KOPT-K1 (cell line): ENCODE data around the gene SIAH1.
"Not testable (repeated sequence)": the region's sequence is repeated elsewhere in the genome, so short reads cannot be mapped to it uniquely, and the experiment has no call there.

Experiments
- H3K27ac ChIP-seq: fragments of 200-600 bp; sonication (generic); 2 replicates; pipeline ENCODE4 v1.5.1; 2016; ENCODE audit warnings: antibody characterized with exemption, mild to moderate bottlenecking, low read depth, low read length; ENCODE audit not compliant: poor library complexity, severe bottlenecking
- H3K36me3 ChIP-seq: fragments of 200-600 bp; sonication (generic); 2 replicates; pipeline ENCODE4 v1.5.1; 2017; ENCODE audit warnings: antibody characterized with exemption, mild to moderate bottlenecking, low read length, moderate library complexity; ENCODE audit not compliant: insufficient read depth
- H3K9me3 ChIP-seq: fragments of 200-600 bp; sonication (generic); 2 replicates; pipeline ENCODE4 v1.5.1; 2017; ENCODE audit warnings: antibody characterized with exemption, low read length, mild to moderate bottlenecking; ENCODE audit not compliant: insufficient read depth, poor library complexity, severe bottlenecking

Gene SIAH1

DNA sequence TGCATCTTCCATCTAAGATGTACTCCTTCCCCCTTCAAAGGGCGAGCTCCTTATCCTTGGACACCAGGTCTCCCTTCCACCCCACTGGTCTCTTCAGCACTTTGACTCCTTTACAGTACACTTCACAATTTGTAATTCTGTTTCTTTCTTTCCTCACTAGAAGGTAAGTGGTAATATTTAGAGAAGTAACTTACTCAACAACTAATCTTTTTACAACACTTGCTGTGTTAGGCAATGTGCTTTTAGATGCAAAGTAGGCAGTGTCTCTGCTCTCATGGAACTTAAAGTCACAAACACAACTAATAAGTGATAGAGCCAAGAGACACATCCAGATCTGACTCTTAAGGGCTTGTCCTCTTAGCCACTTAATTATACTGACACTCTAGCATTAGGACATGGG lies 6.4 kb downstream of the SIAH1 start:
- Histone ChIP-seq H3K36me3 (no peaks in the 10 kb centered on the region), H3K27ac (no peak overlapping the region), H3K9me3 (no peaks in the 10 kb centered on the region)

DNA sequence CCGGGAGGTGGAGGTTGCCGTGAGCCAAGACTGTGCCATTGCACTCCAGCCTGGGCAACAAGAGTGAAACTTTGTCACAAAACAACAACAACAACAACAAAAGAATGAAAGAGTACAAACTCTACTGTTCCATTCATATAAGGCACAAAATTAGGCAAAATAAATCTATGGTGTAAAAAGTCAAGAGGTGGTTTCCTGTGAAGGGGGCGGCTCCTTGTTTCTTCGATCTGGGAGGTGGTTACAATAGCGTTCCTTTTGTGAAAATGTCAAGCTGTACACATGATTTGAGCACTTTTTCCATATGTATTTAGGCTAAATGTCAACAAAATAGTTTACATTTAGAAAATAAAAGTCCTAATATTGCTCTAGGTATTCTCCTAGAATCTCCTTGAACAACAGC lies 6.9 kb downstream of the SIAH1 start:
- Histone ChIP-seq H3K36me3 (no peaks in the 10 kb centered on the region), H3K9me3 (no peaks in the 10 kb centered on the region), H3K27ac (no peak overlapping the region)

DNA sequence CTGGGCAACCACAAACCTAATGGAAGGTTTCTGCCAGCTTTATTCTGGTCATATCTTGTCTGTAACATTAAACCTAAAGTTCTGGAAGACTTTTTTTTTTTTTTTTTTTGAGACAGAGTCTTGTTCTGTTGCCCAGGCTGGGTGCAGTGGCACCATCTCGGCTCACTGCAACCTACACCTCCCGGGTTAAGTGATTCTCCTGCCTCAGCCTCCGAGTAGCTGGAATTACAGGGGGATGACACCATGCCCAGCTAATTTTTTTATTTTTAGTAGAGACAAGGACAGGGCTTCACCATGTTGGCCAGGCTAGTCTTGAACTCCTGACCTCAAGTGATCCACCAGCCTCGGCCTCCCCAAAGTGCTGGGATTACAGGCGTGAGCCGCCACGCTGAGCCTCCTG lies 7.9 kb downstream of the SIAH1 start:
- H3K36me3 ChIP-seq, H3K9me3 ChIP-seq, H3K27ac ChIP-seq: not testable (repeated sequence)

DNA sequence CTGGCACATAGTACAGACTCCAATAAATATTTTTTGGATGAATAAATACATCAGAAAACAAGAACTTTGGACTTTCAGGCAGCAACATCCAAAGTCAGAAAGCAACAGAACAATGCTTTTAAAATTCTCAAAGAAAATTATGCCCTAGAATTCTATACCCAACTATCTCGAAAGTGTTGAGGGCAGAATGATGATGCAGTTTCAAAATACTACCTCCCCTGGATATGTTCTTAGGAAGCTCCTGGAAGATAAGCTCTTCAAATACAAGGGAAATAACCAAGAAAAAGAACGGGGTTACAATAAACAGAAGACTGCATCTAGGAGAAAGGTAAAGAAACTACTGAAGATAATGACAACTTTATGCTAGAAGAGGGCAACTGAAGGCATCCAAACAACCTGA lies 11.0 kb downstream of the SIAH1 start:
- no peaks in the 10 kb centered on the region for H3K36me3 ChIP-seq
- H3K27ac ChIP-seq: no peak overlapping the region
- no peaks in the 10 kb centered on the region for H3K9me3 ChIP-seq

DNA sequence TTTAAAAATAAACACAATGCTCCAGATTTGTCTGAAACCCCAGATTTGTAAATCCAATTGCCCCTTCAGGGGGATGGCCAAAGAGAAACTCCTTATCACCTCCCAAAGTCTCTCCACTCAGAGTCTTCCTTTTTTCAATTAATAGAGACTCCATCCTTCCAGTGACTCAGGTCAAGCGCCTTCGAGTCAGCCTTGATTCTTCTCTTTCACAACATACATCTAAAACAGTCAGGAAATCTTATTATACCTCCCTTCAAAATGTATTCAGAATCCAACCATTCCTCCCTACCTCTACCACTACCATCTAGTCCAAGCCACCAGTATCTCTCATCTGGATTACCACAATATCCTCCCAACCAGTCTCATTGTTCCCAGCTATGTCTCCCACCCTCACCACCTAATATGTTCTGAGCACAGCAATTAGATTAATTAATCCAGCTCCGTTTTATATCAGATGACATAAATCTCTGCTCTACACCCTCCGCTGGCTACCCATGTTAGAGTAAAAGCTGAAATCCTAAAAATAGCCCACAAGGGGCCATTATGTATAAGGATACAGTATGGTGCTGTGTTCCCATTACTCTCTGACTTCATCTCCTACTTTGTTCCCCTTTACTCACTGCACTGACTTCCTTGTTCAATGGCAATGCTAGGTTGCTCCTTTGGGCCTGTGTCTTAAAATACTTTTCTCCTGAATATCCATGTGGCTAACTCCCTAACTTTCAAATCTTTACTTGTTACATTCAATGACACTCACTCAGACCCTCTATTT lies 11.8 kb downstream of the SIAH1 start:
- no peaks in the 10 kb centered on the region for H3K9me3 ChIP-seq
- H3K36me3 ChIP-seq: no peaks in the 10 kb centered on the region
- H3K27ac ChIP-seq: no peak overlapping the region

DNA sequence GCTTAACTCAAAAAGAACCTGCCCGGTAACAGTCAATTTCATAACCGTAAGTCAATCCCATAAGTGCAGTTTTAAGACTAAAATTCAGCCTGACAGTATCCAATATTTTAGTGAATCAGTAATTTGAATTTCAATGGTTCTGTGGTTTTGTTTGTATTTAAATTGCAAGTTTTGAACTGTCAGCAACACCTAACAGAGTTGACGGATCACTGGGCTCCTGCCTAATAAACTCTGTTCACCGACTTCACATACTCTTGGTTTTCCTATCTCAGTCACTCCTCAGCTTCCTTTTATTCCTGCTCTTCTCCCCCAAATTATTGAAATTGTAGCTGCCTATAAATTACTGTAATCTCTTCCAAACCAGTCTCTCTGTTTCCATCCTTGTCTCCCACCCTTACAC lies 12.5 kb downstream of the SIAH1 start:
- Histone ChIP-seq H3K36me3 (no peaks in the 10 kb centered on the region), H3K9me3 (no peaks in the 10 kb centered on the region), H3K27ac (no peak overlapping the region)

DNA sequence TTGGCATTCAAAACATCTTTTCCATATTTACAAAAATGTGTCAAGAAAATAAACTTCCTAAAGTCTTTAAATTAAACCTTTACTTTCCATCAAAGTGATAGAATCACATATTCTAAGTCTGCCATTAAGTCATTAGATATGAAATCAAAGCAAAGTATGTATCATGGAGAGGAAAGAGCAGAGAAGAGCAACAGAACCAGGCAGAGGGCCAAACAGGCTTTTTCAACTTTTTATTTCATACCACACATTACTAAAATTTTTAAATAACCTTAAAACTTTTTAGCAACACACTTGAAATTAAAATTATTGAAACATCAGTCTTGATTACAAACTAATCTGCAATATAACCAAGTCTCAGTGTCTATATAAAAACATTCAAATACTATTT lies 13.8 kb downstream of the SIAH1 start:
- no peaks in the 10 kb centered on the region for H3K9me3 ChIP-seq
- no peaks in the 10 kb centered on the region for H3K36me3 ChIP-seq
- no peak overlapping the region for H3K27ac ChIP-seq

DNA sequence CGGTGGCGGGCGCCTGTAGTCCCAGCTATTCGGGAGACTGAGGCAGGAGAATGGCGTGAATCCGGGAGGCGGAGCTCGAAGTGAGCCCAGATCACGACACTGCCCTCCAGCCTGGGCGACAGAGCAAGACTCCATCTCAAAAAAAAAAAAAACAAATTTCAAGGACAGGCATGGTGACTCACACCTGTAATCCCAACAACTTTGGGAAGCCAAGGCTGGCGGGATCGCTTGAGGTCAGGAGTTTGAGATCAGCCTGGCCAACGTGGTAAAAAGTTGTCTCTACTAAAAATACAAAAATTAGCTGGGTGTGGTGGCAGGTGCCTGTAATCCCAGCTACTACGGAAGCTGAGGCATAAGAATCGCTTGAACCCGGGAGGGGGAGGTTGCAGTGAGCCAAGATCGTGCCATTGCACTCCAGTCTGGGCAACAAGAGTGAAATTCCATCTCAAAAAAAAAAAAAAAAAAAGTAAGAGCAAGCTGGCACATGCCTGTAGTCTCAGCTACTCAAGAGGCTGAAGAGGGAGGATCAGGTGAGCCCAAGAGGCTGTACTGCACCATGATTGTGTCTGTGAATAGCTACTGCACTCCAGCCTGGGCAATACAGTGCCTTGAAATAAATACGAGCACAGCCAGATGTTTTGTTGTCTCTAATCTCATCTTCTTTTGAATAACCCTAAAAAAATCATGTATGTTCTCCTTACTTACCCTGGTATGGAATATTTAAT lies 14.4 kb downstream of the SIAH1 start:
- H3K9me3 ChIP-seq, H3K27ac ChIP-seq, H3K36me3 ChIP-seq: not testable (repeated sequence)

DNA sequence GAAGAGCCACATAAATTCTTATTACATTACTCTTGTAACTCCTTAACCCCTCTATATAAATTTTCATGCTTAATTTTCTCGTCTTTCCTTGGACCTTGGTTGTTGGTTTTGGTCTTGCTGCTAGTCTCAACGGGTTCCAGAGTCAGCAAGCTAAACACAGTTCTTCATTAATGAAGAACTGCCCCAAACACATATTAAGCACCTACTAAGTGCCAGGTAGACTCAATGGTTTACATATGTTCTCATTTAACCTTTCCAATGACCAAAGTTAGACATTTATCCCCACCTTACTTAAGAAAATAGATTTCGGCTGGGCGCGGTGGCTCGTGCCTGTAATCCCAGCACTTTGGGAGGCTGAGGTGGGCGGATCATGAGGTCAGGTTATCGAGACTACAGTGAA lies 15.0 kb downstream of the SIAH1 start:
- H3K27ac ChIP-seq: no peak overlapping the region
- no peaks in the 10 kb centered on the region for H3K9me3 ChIP-seq

DNA sequence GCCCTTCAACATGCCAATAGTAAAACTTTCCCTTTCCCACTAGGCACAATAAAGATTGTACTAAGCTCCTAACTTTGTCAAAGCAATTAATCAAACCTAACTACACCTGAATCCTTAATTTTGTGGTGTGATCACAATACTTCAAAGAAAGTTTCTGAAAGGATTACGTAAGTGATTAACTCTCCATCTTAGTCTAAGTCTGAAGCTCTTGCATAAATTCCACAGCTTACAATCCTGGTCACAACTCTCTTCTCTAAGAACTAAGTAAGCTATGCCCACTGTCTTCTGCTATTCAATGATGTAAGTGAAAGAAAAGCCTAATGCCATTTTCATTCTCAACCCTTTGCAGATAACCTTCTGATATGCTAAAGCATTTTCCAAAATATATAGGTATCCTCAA lies 15.4 kb downstream of the SIAH1 start:
- H3K9me3 ChIP-seq: no peaks in the 10 kb centered on the region
- H3K36me3 ChIP-seq: no peaks in the 10 kb centered on the region
- no peak overlapping the region for H3K27ac ChIP-seq

More for the DNA sequence above, 15.0 kb downstream of the SIAH1 start:
- no peaks in the 10 kb centered on the region for H3K36me3 ChIP-seq

DNA sequence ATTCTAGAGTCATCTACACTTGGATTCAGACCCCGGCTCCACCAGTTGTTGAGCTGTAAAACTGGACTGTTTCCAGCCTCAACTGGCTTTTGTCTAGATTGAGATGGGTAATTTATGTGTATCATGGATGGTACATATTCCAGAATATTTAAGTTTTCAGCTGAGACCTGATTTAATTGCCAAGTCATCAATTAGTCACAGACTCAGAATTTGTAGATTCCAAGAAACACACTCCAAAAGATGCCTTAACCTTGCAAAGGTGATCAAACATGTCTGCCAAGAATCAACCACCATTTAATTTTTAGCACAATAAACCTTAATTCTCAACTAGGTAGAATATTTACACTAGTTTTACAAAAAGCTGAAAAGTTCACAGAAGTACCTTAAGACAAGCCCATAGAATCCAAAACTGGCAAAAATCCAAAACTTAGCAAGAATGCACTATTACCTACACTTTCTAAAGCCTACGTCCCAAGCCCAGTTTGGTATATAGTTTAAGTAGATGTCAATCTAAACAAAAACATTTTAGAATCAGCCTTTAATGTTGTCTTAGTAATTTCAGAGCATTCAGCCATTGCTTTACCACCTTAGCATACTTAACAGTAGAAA lies 17.7 kb downstream of the SIAH1 start:
- no peak overlapping the region for H3K27ac ChIP-seq
- no peaks in the 10 kb centered on the region for H3K36me3 ChIP-seq
- H3K9me3 ChIP-seq: no peaks in the 10 kb centered on the region

DNA sequence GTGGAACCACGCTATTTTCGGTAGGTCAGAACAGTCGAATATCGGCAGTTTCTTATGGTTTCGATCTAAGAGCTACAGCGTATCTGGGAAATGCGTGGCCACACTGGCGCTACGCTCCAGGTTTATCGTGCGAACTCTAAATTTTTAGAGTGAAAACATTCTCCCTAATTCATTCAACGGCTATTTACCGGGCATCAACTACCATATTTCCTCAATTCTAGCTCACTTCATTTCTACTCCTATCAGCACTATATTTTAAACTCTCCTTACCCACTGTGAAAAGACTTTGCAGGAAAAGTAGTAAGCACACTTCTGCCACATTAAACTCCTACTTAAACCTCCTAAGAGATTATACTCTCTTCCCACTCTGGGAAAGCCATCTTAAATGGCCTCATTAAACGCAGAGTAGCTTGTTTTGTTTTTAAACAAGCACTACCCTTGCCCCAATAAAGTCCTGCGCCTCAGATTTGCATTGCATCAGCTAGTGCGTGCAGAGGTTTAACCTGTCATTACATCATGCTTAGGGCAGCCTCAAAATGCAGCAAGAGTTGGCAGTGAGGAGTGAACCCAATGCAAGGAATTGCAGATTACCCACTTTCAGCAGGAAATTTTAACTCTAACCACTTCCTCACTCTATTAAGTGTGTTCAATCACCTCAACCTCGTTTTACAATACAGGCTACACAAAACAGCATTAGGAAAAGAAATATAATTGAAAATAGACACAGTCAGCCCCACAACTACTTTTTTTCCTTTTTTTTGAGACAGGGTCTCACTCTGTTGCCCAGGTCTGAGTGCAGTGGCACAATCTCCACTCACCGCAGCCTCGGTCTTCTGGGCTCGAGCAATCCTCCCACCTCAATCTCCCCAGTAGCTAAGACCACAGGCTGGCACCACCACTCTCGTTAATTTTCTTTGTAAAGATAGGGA lies 18.8 kb downstream of the SIAH1 start:
- Histone ChIP-seq H3K9me3 (no peaks in the 10 kb centered on the region), H3K36me3 (peaks cover 9% of the 10 kb centered on the region), H3K27ac (peak overlapping the region; percentile 30)

DNA sequence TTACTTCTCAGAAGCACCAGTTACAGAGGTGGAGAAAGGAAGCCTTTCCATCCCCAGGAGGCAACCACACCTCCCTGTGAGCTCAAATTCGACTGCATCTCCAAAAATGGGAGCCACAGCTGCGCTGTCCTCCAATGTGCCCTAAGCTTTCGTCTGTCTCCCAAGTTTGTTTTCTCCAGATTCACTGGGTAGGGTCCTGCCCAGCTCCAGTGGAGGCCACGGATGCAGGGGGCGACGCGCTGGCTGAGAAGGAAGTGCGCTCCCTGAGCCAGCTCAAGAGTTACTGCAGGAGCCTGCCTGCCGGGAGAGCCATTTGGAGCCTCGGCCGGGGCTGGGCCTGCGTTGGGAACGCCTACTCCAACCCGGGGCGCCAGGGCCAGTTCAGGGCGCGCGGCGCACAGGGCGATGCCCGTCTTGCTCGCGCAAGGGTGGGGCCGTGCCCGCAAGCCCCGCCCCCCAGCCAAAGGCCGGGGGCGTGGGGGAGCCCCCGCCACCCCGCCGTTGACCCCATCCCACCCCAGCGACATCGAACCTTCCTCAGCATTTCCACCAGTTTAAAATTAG lies 19.5 kb downstream of the SIAH1 start:
- Histone ChIP-seq H3K36me3 (peaks cover 11% of the 10 kb centered on the region), H3K9me3 (no peaks in the 10 kb centered on the region), H3K27ac (peak overlapping the region; percentile 30)

DNA sequence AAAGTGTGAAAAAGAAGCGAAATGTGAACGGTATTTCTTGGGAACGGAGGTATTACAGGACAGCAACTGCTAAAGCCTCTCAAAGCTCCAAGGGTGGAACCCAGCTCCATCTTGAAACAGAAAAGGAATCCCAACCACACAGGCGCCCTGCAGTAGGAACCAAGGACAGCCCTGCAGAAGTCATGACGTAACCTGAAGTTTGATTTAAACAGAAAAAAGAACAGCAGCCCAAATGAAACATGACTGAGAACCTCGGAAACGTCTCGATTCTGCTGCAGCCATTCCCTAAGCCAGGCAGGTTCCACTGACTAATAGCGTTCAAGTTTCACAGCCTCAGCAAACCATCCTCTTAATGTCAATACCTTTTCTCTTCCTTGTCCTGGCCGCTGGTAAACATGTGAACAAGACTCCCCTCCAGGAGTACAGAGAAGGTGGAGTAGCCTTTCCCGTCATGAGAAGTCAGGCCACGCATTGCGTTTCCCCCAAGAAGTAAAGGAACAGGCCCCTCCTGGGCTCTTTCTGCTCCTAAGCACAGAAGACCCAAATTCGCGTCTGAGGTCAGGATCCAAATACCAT lies 20.1 kb downstream of the SIAH1 start:
- Histone ChIP-seq H3K27ac (no peak overlapping the region), H3K9me3 (no peaks in the 10 kb centered on the region), H3K36me3 (peaks cover 13% of the 10 kb centered on the region)
